Loucy (cell line): ENCODE data around the gene WWOX.

Experiments used
- H2AFZ ChIP-seq: fragments of 200-600 bp; sonication (generic); 2 replicates; pipeline ENCODE4 v1.6.0; 2016; ENCODE audit warnings: antibody characterized with exemption, mild to moderate bottlenecking, low read length, moderate library complexity
- H3F3A ChIP-seq: fragments of 200-600 bp; 2 replicates; pipeline ENCODE4 v1.6.0; 2016; ENCODE audit warnings: antibody characterized with exemption, low read depth, mild to moderate bottlenecking
- H3K27me3 ChIP-seq: fragments of 200-600 bp; sonication (generic); 2 replicates; pipeline ENCODE4 v1.6.1; 2014; ENCODE audit warnings: low read length, mild to moderate bottlenecking; ENCODE audit not compliant: insufficient read depth, poor library complexity, severe bottlenecking
- H3K36me3 ChIP-seq: fragments of 200-600 bp; sonication (generic); 2 replicates; pipeline ENCODE4 v1.6.1; 2016; ENCODE audit warnings: low read length; ENCODE audit not compliant: insufficient read depth
- H3K4me1 ChIP-seq: fragments of 200-600 bp; sonication (generic); 2 replicates; pipeline ENCODE4 v1.5.1; 2014; ENCODE audit warnings: low read length, mild to moderate bottlenecking; ENCODE audit not compliant: insufficient read depth, poor library complexity, severe bottlenecking
- H3K4me2 ChIP-seq: fragments of 200-600 bp; sonication (generic); 2 replicates; pipeline ENCODE4 v1.6.0; 2014; ENCODE audit warnings: antibody characterized with exemption, low read length, low read depth, mild to moderate bottlenecking; ENCODE audit not compliant: poor library complexity, severe bottlenecking
- H3K4me3 ChIP-seq: fragments of 200-600 bp; sonication (generic); 2 replicates; pipeline ENCODE4 v1.5.1; 2014; ENCODE audit warnings: low read length, mild to moderate bottlenecking, mixed read lengths; ENCODE audit not compliant: poor library complexity, severe bottlenecking
- H3K79me2 ChIP-seq: fragments of 200-600 bp; sonication (generic); 2 replicates; pipeline ENCODE4 v1.6.1; 2014; ENCODE audit warnings: low read length; ENCODE audit not compliant: insufficient read depth
- H3K9ac ChIP-seq: fragments of 200-600 bp; sonication (generic); 2 replicates; pipeline ENCODE4 v1.6.0; 2014; ENCODE audit warnings: mild to moderate bottlenecking, low read depth, low read length, moderate library complexity; ENCODE audit not compliant: poor library complexity, severe bottlenecking
- H3K9me2 ChIP-seq: fragments of 200-600 bp; sonication (generic); replicated peaks from 2 replicates; pipeline ENCODE4 v1.6.1; 2016; ENCODE audit warnings: low read depth, low read length, mixed read lengths
- H3K9me3 ChIP-seq: fragments of 200-600 bp; sonication (generic); 2 replicates; pipeline ENCODE4 v1.6.1; 2014; ENCODE audit warnings: mild to moderate bottlenecking, antibody characterized with exemption, low read length, low read depth; ENCODE audit not compliant: insufficient read depth
- H4K20me1 ChIP-seq: fragments of 200-600 bp; sonication (generic); 2 replicates; pipeline ENCODE4 v1.6.0; 2014; ENCODE audit warnings: antibody characterized with exemption, low read length, mild to moderate bottlenecking; ENCODE audit not compliant: insufficient read depth, poor library complexity, severe bottlenecking
- EZH2phosphoT487 ChIP-seq: fragments of 200-600 bp; IDR thresholded peaks from 2 replicates; pipeline ENCODE4 v1.6.1; 2018; ENCODE audit warnings: antibody characterized with exemption, mild to moderate bottlenecking, moderate library complexity, borderline replicate concordance
- TF ChIP-seq, protein P1 (sequence below): fragments of 200-600 bp; sonication (generic); conservative IDR thresholded peaks from 2 replicates; pipeline ENCODE4 v1.5.1; 2014; ENCODE audit warnings: mild to moderate bottlenecking, antibody characterized with exemption, low read length

WWOX gene

DNA sequence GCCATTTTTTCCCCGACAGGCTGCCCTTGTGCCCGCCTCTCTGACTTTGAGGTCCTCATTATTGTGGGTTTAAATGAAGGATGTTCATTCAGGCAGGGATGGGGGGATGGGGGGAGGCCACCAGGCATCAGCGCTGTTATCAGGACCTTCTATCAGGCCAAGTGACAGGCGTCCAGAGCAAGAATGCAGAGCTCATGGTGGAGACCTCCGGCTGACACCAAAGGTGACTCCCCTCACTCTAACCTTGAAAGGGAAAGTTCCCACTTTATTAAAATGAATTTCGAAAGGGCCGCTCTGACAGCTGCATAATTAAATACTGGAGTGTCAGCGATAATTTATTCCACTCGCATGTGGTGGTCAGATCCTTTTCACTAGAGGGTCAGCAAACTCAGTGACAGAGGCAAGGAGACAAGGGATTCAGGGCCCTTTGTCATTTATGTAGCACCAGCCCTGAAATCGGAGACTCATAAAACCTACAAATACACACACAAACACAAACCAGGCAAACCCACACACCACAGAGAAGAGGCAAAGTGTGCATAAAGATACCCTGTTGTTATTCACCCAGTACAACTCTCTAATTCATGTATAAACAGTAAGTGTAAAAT lies 1065.0 kb downstream of the WWOX start:
- Histone ChIP-seq H3K9me2 (no peaks in the 10 kb centered on the region), H3K4me2 (no peak overlapping the region), H3K9me3 (peaks cover 6% of the 10 kb centered on the region), H3K27me3 (no peaks in the 10 kb centered on the region), H3K79me2 (no peaks in the 10 kb centered on the region), H3K36me3 (no peaks in the 10 kb centered on the region), H3F3A (no peaks in the 10 kb centered on the region), H3K9ac (no peak overlapping the region), H3K4me1 (peaks cover 30% of the 10 kb centered on the region), H3K4me3 (no peak overlapping the region), H4K20me1 (no peaks in the 10 kb centered on the region), H2AFZ (0 out of 2 replicates have a peak overlapping the region, but pooled peaks have one; percentile 12)
- TF ChIP-seq EZH2phosphoT487 = no peak
- TF ChIP-seq, protein P1, sequence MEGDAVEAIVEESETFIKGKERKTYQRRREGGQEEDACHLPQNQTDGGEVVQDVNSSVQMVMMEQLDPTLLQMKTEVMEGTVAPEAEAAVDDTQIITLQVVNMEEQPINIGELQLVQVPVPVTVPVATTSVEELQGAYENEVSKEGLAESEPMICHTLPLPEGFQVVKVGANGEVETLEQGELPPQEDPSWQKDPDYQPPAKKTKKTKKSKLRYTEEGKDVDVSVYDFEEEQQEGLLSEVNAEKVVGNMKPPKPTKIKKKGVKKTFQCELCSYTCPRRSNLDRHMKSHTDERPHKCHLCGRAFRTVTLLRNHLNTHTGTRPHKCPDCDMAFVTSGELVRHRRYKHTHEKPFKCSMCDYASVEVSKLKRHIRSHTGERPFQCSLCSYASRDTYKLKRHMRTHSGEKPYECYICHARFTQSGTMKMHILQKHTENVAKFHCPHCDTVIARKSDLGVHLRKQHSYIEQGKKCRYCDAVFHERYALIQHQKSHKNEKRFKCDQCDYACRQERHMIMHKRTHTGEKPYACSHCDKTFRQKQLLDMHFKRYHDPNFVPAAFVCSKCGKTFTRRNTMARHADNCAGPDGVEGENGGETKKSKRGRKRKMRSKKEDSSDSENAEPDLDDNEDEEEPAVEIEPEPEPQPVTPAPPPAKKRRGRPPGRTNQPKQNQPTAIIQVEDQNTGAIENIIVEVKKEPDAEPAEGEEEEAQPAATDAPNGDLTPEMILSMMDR = no peak

DNA sequence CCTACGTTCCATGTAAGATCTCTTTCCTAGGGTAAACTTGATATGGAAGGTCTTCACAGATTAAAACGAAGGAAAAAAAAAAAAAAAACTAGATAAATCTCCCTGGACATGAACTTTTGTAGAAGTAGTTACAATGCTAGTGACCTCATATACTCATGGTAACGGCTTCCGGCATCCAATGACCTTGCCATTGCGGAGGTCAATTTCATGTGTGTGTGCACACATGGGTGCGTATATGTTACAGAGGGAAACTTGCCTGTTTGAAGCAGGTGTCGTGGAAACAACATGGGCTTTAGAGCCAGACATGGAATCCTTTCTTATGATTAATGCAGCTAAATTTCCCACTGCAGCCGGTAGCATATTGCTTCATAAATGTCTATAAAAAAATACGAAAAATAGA lies 1065.6 kb downstream of the WWOX start:
- no peak overlapping the region for H3K9ac ChIP-seq
- H3K9me2 ChIP-seq = no peaks in the 10 kb centered on the region
- peaks cover 6% of the 10 kb centered on the region for H3K9me3 ChIP-seq
- H3K4me3 ChIP-seq = no peak overlapping the region
- no peak for TF ChIP-seq EZH2phosphoT487
- TF ChIP-seq, protein P1 = no peak
- no peaks in the 10 kb centered on the region for H3F3A ChIP-seq
- no peaks in the 10 kb centered on the region for H3K27me3 ChIP-seq
- H3K36me3 ChIP-seq = no peaks in the 10 kb centered on the region
- H4K20me1 ChIP-seq = no peaks in the 10 kb centered on the region
- no peak overlapping the region for H3K4me2 ChIP-seq
- no peaks in the 10 kb centered on the region for H3K79me2 ChIP-seq
- no peak overlapping the region for H2AFZ ChIP-seq
- peaks cover 36% of the 10 kb centered on the region for H3K4me1 ChIP-seq

DNA sequence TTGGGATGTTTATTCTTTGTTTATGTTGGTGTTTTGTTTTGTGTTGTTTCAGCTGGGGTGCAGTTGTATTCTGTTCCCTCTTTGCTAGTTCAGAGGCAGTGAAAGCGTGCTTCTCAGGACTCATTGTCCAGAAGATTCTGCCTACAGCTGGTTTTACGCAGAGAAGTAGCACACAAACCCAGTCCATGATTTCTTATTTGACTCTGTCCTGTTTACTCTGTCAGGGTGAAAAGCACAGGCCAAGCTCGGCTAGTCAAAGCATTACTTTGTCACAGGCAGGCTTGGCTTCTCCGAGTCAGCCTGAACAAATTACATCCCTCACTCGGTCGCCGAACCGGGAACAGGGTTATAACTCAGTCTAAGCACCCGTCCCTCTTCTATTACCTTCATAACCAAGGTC lies 1066.1 kb downstream of the WWOX start:
- no peaks in the 10 kb centered on the region for H3F3A ChIP-seq
- no peak overlapping the region for H2AFZ ChIP-seq
- H3K36me3 ChIP-seq = no peaks in the 10 kb centered on the region
- no peaks in the 10 kb centered on the region for H3K27me3 ChIP-seq
- H3K79me2 ChIP-seq = no peaks in the 10 kb centered on the region
- peaks cover 38% of the 10 kb centered on the region for H3K4me1 ChIP-seq
- no peak overlapping the region for H3K4me3 ChIP-seq
- H3K4me2 ChIP-seq = no peak overlapping the region
- no peaks in the 10 kb centered on the region for H4K20me1 ChIP-seq
- H3K9ac ChIP-seq = no peak overlapping the region
- H3K9me3 ChIP-seq = peaks cover 6% of the 10 kb centered on the region
- H3K9me2 ChIP-seq = no peaks in the 10 kb centered on the region
- TF ChIP-seq, protein P1 = no peak
- no peak for TF ChIP-seq EZH2phosphoT487
